Epithelial cell of esophagus (primary cell): Measurements from ENCODE around the gene CLBA1.
A peak's percentile ranks its signal among the peaks of the same experiment; 100 is the strongest.

Experiments
- DNase-seq: peaks from one replicate; pipeline ENCODE4 v3.0.0; 2010; ENCODE audit warnings: low read depth
- H3K4me3 ChIP-seq: 2 replicates; pipeline ENCODE4 v1.5.1; 2011; ENCODE audit warnings: mild to moderate bottlenecking, low read length, control low read depth
- CTCF ChIP-seq: IDR thresholded peaks from 2 replicates; pipeline ENCODE4 v1.5.1; 2011; ENCODE audit warnings: low read depth, mild to moderate bottlenecking, low read length, control low read depth, inconsistent platforms; ENCODE audit not compliant: insufficient read depth; ENCODE audit errors: missing control alignments

The CLBA1 gene

GRCh38 chr14:104983231-104983721 lies 2.3 kb upstream of the CLBA1 start:
- no peak overlapping the region for H3K4me3 ChIP-seq
- TF ChIP-seq CTCF = no peak
- no peak for DNase-seq

- TF ChIP-seq CTCF = no peak
- no peak overlapping the region for H3K4me3 ChIP-seq
- no peak for DNase-seq
Measured at GRCh38 chr14:104984056-104984894, 1.3 kb upstream of the CLBA1 start.

- TF ChIP-seq CTCF = no peak
- peak overlapping the region; percentile 65 for H3K4me3 ChIP-seq
- no peak for DNase-seq
Measured at GRCh38 chr14:104986487-104987164, 1.0 kb downstream of the CLBA1 start.

- TF ChIP-seq CTCF = no peak
- H3K4me3 ChIP-seq = no peak overlapping the region
- no peak for DNase-seq
Measured at GRCh38 chr14:104989236-104989950, 3.8 kb downstream of the CLBA1 start.

GRCh38 chr14:104989951-104990303 lies 4.3 kb downstream of the CLBA1 start:
- H3K4me3 ChIP-seq = no peak overlapping the region
- DNase-seq = no peak
- TF ChIP-seq CTCF = no peak

- no peak overlapping the region for H3K4me3 ChIP-seq
- no peak for TF ChIP-seq CTCF
- no peak for DNase-seq
Measured at GRCh38 chr14:104991896-104992230, 6.3 kb downstream of the CLBA1 start.
